ENCODE results near the gene ZBTB45. TPM values are rescaled to one million over a fixed set of nuclear protein-coding genes. Genes with fewer than 3 reads are reported as not detected.

The ZBTB45 gene
- total and polyA plus RNA-seq, 9 of the 15 experiments (the other 6 are each of a cell fraction or from before 2014, with no cell fraction given) = 0.08 to 16.1 (median 1.8) TPM

DNA sequence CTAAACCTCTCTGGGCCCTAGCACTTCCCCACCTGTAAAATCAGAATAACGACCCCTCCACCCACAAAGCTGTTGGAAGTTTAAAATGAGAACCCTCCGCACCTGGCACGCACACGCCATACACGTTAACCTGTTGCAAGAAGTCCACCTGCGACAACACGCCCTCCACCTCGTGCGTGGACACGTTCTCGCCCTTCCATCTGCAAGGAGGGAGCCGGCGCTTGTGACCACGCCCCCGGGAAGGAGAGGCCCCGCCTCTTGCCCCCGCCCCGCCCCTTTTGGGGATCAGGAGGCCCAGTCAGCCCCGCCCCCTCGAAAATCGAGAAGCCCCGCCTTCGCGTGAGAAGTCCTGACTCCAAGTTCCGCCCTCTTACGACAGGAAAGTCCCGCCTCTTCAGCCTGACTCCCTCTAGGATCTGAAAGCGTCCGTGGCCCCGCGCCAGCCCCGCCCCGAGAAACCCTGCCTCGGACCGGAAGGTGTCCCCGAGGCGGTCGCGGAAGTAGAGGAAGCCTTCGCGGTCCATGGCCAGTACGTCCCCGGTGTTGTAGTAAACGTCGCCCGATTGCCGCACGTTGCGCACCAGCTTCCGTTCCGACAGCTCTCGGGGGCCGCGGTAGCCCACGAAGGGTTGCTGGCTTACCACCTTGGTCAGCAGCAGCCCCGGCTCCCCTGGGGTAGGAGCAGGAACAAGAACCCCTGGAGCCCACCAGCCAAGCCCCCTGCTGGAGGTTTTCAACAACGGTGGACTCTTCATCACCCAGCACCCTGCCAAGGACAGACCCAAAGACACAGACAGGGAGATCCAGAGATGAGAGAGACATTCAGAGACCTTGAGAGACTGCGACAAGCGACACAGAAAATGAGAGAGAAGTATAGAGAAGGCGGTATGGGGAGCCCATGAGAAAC, 20.3 kb downstream of the ZBTB45 start (continued):
- TF ChIP-seq, protein P1, sequence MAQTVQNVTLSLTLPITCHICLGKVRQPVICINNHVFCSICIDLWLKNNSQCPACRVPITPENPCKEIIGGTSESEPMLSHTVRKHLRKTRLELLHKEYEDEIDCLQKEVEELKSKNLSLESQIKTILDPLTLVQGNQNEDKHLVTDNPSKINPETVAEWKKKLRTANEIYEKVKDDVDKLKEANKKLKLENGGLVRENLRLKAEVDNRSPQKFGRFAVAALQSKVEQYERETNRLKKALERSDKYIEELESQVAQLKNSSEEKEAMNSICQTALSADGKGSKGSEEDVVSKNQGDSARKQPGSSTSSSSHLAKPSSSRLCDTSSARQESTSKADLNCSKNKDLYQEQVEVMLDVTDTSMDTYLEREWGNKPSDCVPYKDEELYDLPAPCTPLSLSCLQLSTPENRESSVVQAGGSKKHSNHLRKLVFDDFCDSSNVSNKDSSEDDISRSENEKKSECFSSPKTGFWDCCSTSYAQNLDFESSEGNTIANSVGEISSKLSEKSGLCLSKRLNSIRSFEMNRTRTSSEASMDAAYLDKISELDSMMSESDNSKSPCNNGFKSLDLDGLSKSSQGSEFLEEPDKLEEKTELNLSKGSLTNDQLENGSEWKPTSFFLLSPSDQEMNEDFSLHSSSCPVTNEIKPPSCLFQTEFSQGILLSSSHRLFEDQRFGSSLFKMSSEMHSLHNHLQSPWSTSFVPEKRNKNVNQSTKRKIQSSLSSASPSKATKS (CRISPR knock-in tag; IDR thresholded peaks at IDR 0.05) = no peak
- TF ChIP-seq FOSL1 (tag; conservative IDR thresholded peaks at IDR 0.05) (no peak), ZNF253 (CRISPR knock-in tag; conservative IDR thresholded peaks at IDR 0.05) (no peak), SMAD3 (CRISPR knock-in tag; conservative IDR thresholded peaks at IDR 0.05) (0 out of 2 replicates have a peak, but pooled peaks have one; percentile 52), MAFF (IDR thresholded peaks at IDR 0.05; ENCODE audit: low read length) (no peak), PRPF4 (IDR thresholded peaks at IDR 0.05; ENCODE audit: insufficient read depth, low read depth, low read length, poor library complexity, severe bottlenecking) (no peak), ZNF830 (CRISPR knock-in tag; IDR thresholded peaks at IDR 0.05) (peak; percentile 85; the same call in 1 of the 2 replicates), L3MBTL2 (IDR thresholded peaks at IDR 0.05) (peak; percentile 82), DDX20 (tag; IDR thresholded peaks at IDR 0.05; ENCODE audit: low read depth) (no peak), MYC (IDR thresholded peaks at IDR 0.05; ENCODE audit: low read depth, low read length) (peak; percentile 94), MYC (CRISPR knock-in tag; IDR thresholded peaks at IDR 0.05; ENCODE audit: borderline replicate concordance, low read depth) (no peak), RBM22 (IDR thresholded peaks at IDR 0.05; ENCODE audit: low read depth, low read length, poor library complexity, severe bottlenecking) (peak; percentile 74), THRAP3 (IDR thresholded peaks at IDR 0.05; ENCODE audit: borderline replicate concordance) (no peak), ZNF445 (CRISPR knock-in tag; IDR thresholded peaks at IDR 0.05; ENCODE audit: low read depth) (no peak), ZNF717 (CRISPR knock-in tag; IDR thresholded peaks at IDR 0.05) (no peak), TAF1 (IDR thresholded peaks at IDR 0.05; ENCODE audit: control insufficient read depth, extremely low read depth, insufficient read depth, low read length, severe bottlenecking) (peak; percentile 82)
- TF ChIP-seq, protein P2, sequence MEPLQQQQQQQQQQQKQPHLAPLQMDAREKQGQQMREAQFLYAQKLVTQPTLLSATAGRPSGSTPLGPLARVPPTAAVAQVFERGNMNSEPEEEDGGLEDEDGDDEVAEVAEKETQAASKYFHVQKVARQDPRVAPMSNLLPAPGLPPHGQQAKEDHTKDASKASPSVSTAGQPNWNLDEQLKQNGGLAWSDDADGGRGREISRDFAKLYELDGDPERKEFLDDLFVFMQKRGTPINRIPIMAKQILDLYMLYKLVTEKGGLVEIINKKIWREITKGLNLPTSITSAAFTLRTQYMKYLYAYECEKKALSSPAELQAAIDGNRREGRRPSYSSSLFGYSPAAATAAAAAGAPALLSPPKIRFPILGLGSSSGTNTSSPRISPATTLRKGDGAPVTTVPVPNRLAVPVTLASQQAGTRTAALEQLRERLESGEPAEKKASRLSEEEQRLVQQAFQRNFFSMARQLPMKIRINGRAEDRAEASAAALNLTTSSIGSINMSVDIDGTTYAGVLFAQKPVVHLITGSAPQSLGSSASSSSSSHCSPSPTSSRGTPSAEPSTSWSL (CRISPR knock-in tag; IDR thresholded peaks at IDR 0.05; ENCODE audit: borderline replicate concordance) = no peak
- TF ChIP-seq, protein P3, sequence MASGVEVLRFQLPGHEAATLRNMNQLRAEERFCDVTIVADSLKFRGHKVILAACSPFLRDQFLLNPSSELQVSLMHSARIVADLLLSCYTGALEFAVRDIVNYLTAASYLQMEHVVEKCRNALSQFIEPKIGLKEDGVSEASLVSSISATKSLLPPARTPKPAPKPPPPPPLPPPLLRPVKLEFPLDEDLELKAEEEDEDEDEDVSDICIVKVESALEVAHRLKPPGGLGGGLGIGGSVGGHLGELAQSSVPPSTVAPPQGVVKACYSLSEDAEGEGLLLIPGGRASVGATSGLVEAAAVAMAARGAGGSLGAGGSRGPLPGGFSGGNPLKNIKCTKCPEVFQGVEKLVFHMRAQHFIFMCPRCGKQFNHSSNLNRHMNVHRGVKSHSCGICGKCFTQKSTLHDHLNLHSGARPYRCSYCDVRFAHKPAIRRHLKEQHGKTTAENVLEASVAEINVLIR (CRISPR knock-in tag; IDR thresholded peaks at IDR 0.05) = peak; percentile 59; the same call in 1 of the 2 replicates
- TF ChIP-seq, protein P4, sequence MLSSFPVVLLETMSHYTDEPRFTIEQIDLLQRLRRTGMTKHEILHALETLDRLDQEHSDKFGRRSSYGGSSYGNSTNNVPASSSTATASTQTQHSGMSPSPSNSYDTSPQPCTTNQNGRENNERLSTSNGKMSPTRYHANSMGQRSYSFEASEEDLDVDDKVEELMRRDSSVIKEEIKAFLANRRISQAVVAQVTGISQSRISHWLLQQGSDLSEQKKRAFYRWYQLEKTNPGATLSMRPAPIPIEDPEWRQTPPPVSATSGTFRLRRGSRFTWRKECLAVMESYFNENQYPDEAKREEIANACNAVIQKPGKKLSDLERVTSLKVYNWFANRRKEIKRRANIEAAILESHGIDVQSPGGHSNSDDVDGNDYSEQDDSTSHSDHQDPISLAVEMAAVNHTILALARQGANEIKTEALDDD (IDR thresholded peaks at IDR 0.05) = no peak
- TF ChIP-seq, protein P5, sequence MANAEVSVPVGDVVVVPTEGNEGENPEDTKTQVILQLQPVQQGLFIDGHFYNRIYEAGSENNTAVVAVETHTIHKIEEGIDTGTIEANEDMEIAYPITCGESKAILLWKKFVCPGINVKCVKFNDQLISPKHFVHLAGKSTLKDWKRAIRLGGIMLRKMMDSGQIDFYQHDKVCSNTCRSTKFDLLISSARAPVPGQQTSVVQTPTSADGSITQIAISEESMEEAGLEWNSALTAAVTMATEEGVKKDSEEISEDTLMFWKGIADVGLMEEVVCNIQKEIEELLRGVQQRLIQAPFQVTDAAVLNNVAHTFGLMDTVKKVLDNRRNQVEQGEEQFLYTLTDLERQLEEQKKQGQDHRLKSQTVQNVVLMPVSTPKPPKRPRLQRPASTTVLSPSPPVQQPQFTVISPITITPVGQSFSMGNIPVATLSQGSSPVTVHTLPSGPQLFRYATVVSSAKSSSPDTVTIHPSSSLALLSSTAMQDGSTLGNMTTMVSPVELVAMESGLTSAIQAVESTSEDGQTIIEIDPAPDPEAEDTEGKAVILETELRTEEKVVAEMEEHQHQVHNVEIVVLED (CRISPR knock-in tag; IDR thresholded peaks at IDR 0.05) = peak; percentile 80

All from K562 (cell line).